ENCODE measurements around the gene ACOT6.

The ACOT6 gene

GRCh38 chr14:73599499-73599898 lies 12.8 kb upstream of the ACOT6 start:
- no peak overlapping the region for H2BK15ac ChIP-seq (ENCODE audit: low read length)
- no peaks in the 10 kb centered on the region for H3K79me1 ChIP-seq (ENCODE audit: low read depth, low read length)
- no peak overlapping the region for H4K91ac ChIP-seq (ENCODE audit: low read depth, low read length, poor library complexity)
- H3K9ac ChIP-seq (ENCODE audit: low read depth, low read length, poor library complexity), result no peak overlapping the region
- no peak overlapping the region for H3K4me3 ChIP-seq (ENCODE audit: low read length in 2 of 2)
- H2BK120ac ChIP-seq (ENCODE audit: low read depth, low read length), result no peak overlapping the region
- no peaks in the 10 kb centered on the region for H3K9me3 ChIP-seq (replicated peaks in 1 of 2; ENCODE audit: control insufficient read depth in 2 of 2, insufficient read depth in 1 of 2, low read depth in 1 of 2, low read length in 2 of 2)
- H2AFZ ChIP-seq (ENCODE audit: low read length), result no peak overlapping the region
- H3K14ac ChIP-seq (ENCODE audit: low read length), result no peak overlapping the region
- DNase-seq (ENCODE audit: low spot score), result no peak
- H2BK5ac ChIP-seq (ENCODE audit: low read length), result no peak overlapping the region
- no peaks in the 10 kb centered on the region for H3K36me3 ChIP-seq (replicated peaks in 1 of 2; ENCODE audit: control insufficient read depth in 2 of 2, insufficient read depth in 2 of 2, low read length in 2 of 2)
- no peak overlapping the region for H3K23ac ChIP-seq (ENCODE audit: low read depth, low read length, poor library complexity)
- no peak overlapping the region for H3K4me2 ChIP-seq (ENCODE audit: insufficient read depth, low read length, poor library complexity, severe bottlenecking)
- no peak overlapping the region for H3K27ac ChIP-seq (replicated peaks; ENCODE audit: low read length)
- H3K4me1 ChIP-seq (ENCODE audit: control insufficient read depth in 2 of 2, insufficient read depth in 1 of 2, low read depth in 1 of 2, low read length in 2 of 2), result peaks cover 0 to 2% of the 10 kb centered on the region in 2 donors
- H3K27me3 ChIP-seq (ENCODE audit: control insufficient read depth in 3 of 3, insufficient read depth in 3 of 3, low read depth in 1 of 3, low read length in 3 of 3), result peaks cover 0 to 3% (median 0%) of the 10 kb centered on the region in 3 experiments
- no peak overlapping the region for H2AK5ac ChIP-seq (ENCODE audit: low read depth, low read length)
- no peak overlapping the region for H3K18ac ChIP-seq (ENCODE audit: low read length)
- H3K4ac ChIP-seq (ENCODE audit: low read length), result no peak overlapping the region
- H4K8ac ChIP-seq (ENCODE audit: low read depth, low read length), result no peak overlapping the region
- H2BK12ac ChIP-seq (ENCODE audit: low read length), result no peak overlapping the region

- Histone ChIP-seq H3K23ac (ENCODE audit: low read depth, low read length, poor library complexity) (no peak overlapping the region), H2BK120ac (ENCODE audit: low read depth, low read length) (no peak overlapping the region), H3K4me2 (ENCODE audit: insufficient read depth, low read length, poor library complexity, severe bottlenecking) (no peak overlapping the region), H4K91ac (ENCODE audit: low read depth, low read length, poor library complexity) (no peak overlapping the region), H3K4me3 (ENCODE audit: low read length in 2 of 2) (no peak overlapping the region), H3K4ac (ENCODE audit: low read length) (no peak overlapping the region), H3K27ac (replicated peaks; ENCODE audit: low read length) (no peak overlapping the region), H2AFZ (ENCODE audit: low read length) (no peak overlapping the region), H2BK15ac (ENCODE audit: low read length) (no peak overlapping the region), H2AK5ac (ENCODE audit: low read depth, low read length) (no peak overlapping the region), H3K9ac (ENCODE audit: low read depth, low read length, poor library complexity) (no peak overlapping the region), H3K4me1 (ENCODE audit: control insufficient read depth in 2 of 2, insufficient read depth in 1 of 2, low read depth in 1 of 2, low read length in 2 of 2) (peaks cover 0 to 2% of the 10 kb centered on the region in 2 donors), H2BK12ac (ENCODE audit: low read length) (no peak overlapping the region), H3K27me3 (ENCODE audit: control insufficient read depth in 3 of 3, insufficient read depth in 3 of 3, low read depth in 1 of 3, low read length in 3 of 3) (no peaks in the 10 kb centered on the region), H4K8ac (ENCODE audit: low read depth, low read length) (no peak overlapping the region), H3K36me3 (replicated peaks in 1 of 2; ENCODE audit: control insufficient read depth in 2 of 2, insufficient read depth in 2 of 2, low read length in 2 of 2) (no peaks in the 10 kb centered on the region), H2BK5ac (ENCODE audit: low read length) (no peak overlapping the region), H3K9me3 (replicated peaks in 1 of 2; ENCODE audit: control insufficient read depth in 2 of 2, insufficient read depth in 1 of 2, low read depth in 1 of 2, low read length in 2 of 2) (peaks cover 0 to 3% of the 10 kb centered on the region in 2 donors), H3K14ac (ENCODE audit: low read length) (no peak overlapping the region), H3K79me1 (ENCODE audit: low read depth, low read length) (no peaks in the 10 kb centered on the region), H3K18ac (ENCODE audit: low read length) (no peak overlapping the region)
- DNase-seq (ENCODE audit: low spot score), result no peak
- no CpG with 5 or more reads among the region's 3 CpGs for WGBS, 2 donors (ENCODE audit: extremely low coverage in 2 of 2, insufficient read length in 2 of 2, insufficient replicate concordance in 1 of 2)
Observed at GRCh38 chr14:73602994-73603393, 9.3 kb upstream of the ACOT6 start.

- no peak overlapping the region for H2BK15ac ChIP-seq (ENCODE audit: low read length)
- no peak overlapping the region for H3K27ac ChIP-seq (replicated peaks; ENCODE audit: low read length)
- no peak overlapping the region for H3K18ac ChIP-seq (ENCODE audit: low read length)
- H3K36me3 ChIP-seq (replicated peaks in 1 of 2; ENCODE audit: control insufficient read depth in 2 of 2, insufficient read depth in 2 of 2, low read length in 2 of 2), result no peaks in the 10 kb centered on the region
- H3K27me3 ChIP-seq (ENCODE audit: control insufficient read depth in 3 of 3, insufficient read depth in 3 of 3, low read depth in 1 of 3, low read length in 3 of 3), result no peaks in the 10 kb centered on the region
- no CpG with 5 or more reads among the region's 3 CpGs for whole genome bisulfite sequencing, 2 donors (ENCODE audit: extremely low coverage in 2 of 2, insufficient read length in 2 of 2, insufficient replicate concordance in 1 of 2)
- H3K23ac ChIP-seq (ENCODE audit: low read depth, low read length, poor library complexity), result no peak overlapping the region
- peaks cover 0 to 3% of the 10 kb centered on the region in 2 donors for H3K9me3 ChIP-seq (replicated peaks in 1 of 2; ENCODE audit: control insufficient read depth in 2 of 2, insufficient read depth in 1 of 2, low read depth in 1 of 2, low read length in 2 of 2)
- H2AK5ac ChIP-seq (ENCODE audit: low read depth, low read length), result no peak overlapping the region
- no peak overlapping the region for H4K8ac ChIP-seq (ENCODE audit: low read depth, low read length)
- no peak for DNase-seq (ENCODE audit: low spot score)
- H3K4me2 ChIP-seq (ENCODE audit: insufficient read depth, low read length, poor library complexity, severe bottlenecking), result no peak overlapping the region
- no peak overlapping the region for H2BK120ac ChIP-seq (ENCODE audit: low read depth, low read length)
- H3K4ac ChIP-seq (ENCODE audit: low read length), result no peak overlapping the region
- no peak overlapping the region for H2BK5ac ChIP-seq (ENCODE audit: low read length)
- H3K4me3 ChIP-seq (ENCODE audit: low read length in 2 of 2), result no peak overlapping the region
- H3K9ac ChIP-seq (ENCODE audit: low read depth, low read length, poor library complexity), result no peak overlapping the region
- H2BK12ac ChIP-seq (ENCODE audit: low read length), result no peak overlapping the region
- no peak overlapping the region for H2AFZ ChIP-seq (ENCODE audit: low read length)
- H3K4me1 ChIP-seq (ENCODE audit: control insufficient read depth in 2 of 2, insufficient read depth in 1 of 2, low read depth in 1 of 2, low read length in 2 of 2), result peaks cover 1 to 4% of the 10 kb centered on the region in 2 donors
- no peaks in the 10 kb centered on the region for H3K79me1 ChIP-seq (ENCODE audit: low read depth, low read length)
- H4K91ac ChIP-seq (ENCODE audit: low read depth, low read length, poor library complexity), result no peak overlapping the region
- no peak overlapping the region for H3K14ac ChIP-seq (ENCODE audit: low read length)
Observed at GRCh38 chr14:73606271-73606670, 6.0 kb upstream of the ACOT6 start.

- Histone ChIP-seq H3K27me3 (ENCODE audit: control insufficient read depth in 3 of 3, insufficient read depth in 3 of 3, low read depth in 1 of 3, low read length in 3 of 3) (no peaks in the 10 kb centered on the region), H3K4me3 (ENCODE audit: low read length in 2 of 2) (no peak overlapping the region), H3K18ac (ENCODE audit: low read length) (no peak overlapping the region), H3K14ac (ENCODE audit: low read length) (no peak overlapping the region), H3K79me1 (ENCODE audit: low read depth, low read length) (no peaks in the 10 kb centered on the region), H3K23ac (ENCODE audit: low read depth, low read length, poor library complexity) (no peak overlapping the region), H3K4ac (ENCODE audit: low read length) (no peak overlapping the region), H2BK12ac (ENCODE audit: low read length) (no peak overlapping the region), H2BK15ac (ENCODE audit: low read length) (no peak overlapping the region), H3K4me2 (ENCODE audit: insufficient read depth, low read length, poor library complexity, severe bottlenecking) (no peak overlapping the region), H3K4me1 (ENCODE audit: control insufficient read depth in 2 of 2, insufficient read depth in 1 of 2, low read depth in 1 of 2, low read length in 2 of 2) (peaks cover 1 to 3% of the 10 kb centered on the region in 2 donors), H2AFZ (ENCODE audit: low read length) (no peak overlapping the region), H3K9ac (ENCODE audit: low read depth, low read length, poor library complexity) (no peak overlapping the region), H2BK120ac (ENCODE audit: low read depth, low read length) (no peak overlapping the region), H3K36me3 (replicated peaks in 1 of 2; ENCODE audit: control insufficient read depth in 2 of 2, insufficient read depth in 2 of 2, low read length in 2 of 2) (no peaks in the 10 kb centered on the region), H4K8ac (ENCODE audit: low read depth, low read length) (no peak overlapping the region), H2BK5ac (ENCODE audit: low read length) (no peak overlapping the region), H4K91ac (ENCODE audit: low read depth, low read length, poor library complexity) (no peak overlapping the region), H2AK5ac (ENCODE audit: low read depth, low read length) (no peak overlapping the region), H3K9me3 (replicated peaks in 1 of 2; ENCODE audit: control insufficient read depth in 2 of 2, insufficient read depth in 1 of 2, low read depth in 1 of 2, low read length in 2 of 2) (peaks cover 0 to 3% of the 10 kb centered on the region in 2 donors), H3K27ac (replicated peaks; ENCODE audit: low read length) (no peak overlapping the region)
- no CpG with 5 or more reads among the region's 1 CpG for WGBS, 2 donors (ENCODE audit: extremely low coverage in 2 of 2, insufficient read length in 2 of 2, insufficient replicate concordance in 1 of 2)
- no peak for DNase-seq (ENCODE audit: low spot score)
Observed at GRCh38 chr14:73607241-73607640, 5.1 kb upstream of the ACOT6 start.
